ENCODE measurements around the gene ZFR2.

ZFR2 gene

DNA sequence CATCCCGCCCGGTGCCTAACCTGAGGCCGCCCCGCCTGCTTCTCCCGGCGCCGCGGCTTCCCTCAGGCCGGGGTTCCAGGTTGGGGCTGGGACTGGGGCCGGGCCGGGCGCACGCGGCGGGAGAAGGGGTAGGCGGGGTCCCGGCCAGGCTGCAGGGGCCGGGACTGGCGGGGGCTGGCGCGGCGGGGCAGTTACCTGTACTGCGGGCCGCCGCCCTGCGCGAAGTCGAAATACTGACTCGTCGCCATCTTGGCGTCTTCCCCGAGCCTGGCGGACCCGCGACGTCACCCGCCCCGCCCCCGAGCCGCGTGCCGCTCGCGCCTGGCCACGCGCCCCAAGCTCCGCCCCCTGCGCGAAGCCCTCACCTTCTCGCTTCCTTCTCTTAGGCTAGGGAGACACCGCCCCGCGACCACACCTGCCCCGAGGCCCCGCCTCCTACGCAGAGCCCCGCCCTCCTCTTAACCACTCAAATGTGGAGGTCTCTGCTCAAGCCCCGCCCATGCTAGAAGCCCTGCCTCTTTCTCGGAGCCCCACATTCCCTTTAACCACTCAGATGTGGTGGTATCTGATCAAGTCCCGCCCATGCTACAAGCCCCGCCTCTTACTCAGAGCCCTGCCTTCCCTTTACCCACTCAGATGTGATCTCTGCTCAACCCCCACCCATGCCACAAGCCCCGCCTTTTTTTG, at the start of gene ZFR2:
Gene ZFR2, minus strand, starts transcription at position 269 of the 687 bp plus-strand sequence. Its CDS starts 21 bp downstream, at position 248.
- TF ChIP-seq, protein P1, sequence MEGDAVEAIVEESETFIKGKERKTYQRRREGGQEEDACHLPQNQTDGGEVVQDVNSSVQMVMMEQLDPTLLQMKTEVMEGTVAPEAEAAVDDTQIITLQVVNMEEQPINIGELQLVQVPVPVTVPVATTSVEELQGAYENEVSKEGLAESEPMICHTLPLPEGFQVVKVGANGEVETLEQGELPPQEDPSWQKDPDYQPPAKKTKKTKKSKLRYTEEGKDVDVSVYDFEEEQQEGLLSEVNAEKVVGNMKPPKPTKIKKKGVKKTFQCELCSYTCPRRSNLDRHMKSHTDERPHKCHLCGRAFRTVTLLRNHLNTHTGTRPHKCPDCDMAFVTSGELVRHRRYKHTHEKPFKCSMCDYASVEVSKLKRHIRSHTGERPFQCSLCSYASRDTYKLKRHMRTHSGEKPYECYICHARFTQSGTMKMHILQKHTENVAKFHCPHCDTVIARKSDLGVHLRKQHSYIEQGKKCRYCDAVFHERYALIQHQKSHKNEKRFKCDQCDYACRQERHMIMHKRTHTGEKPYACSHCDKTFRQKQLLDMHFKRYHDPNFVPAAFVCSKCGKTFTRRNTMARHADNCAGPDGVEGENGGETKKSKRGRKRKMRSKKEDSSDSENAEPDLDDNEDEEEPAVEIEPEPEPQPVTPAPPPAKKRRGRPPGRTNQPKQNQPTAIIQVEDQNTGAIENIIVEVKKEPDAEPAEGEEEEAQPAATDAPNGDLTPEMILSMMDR (IDR thresholded peaks at IDR 0.05; ENCODE audit: borderline replicate concordance, control extremely low read depth, extremely low read depth, insufficient read depth, missing control alignments): no peak
- DNase-seq (ENCODE audit: low spot score): no peak
- in situ Hi-C loops (cut with MboI; ENCODE audit: low sequenced_read_pairs, unreplicated experiment): no loop called here

GRCh38 chr19:3916033-3916432, 47.2 kb upstream of the ZFR2 start:
- in situ Hi-C loops (cut with MboI; ENCODE audit: low sequenced_read_pairs, unreplicated experiment): no loop called here
- TF ChIP-seq, protein P1 (IDR thresholded peaks at IDR 0.05; ENCODE audit: borderline replicate concordance, control extremely low read depth, extremely low read depth, insufficient read depth, missing control alignments): no peak
- no peak for DNase-seq (ENCODE audit: low spot score)

- TF ChIP-seq, protein P1 (IDR thresholded peaks at IDR 0.05; ENCODE audit: borderline replicate concordance, control extremely low read depth, extremely low read depth, insufficient read depth, missing control alignments): no peak
- in situ Hi-C loops (cut with MboI; ENCODE audit: low sequenced_read_pairs, unreplicated experiment): no loop called here
- DNase-seq (ENCODE audit: low spot score): no peak
Measured at GRCh38 chr19:3914199-3914598, 45.4 kb upstream of the ZFR2 start.

- DNase-seq (ENCODE audit: low spot score): no peak
- TF ChIP-seq, protein P1 (IDR thresholded peaks at IDR 0.05; ENCODE audit: borderline replicate concordance, control extremely low read depth, extremely low read depth, insufficient read depth, missing control alignments): no peak
- in situ Hi-C loops (cut with MboI; ENCODE audit: low sequenced_read_pairs, unreplicated experiment): no loop called here
Measured at GRCh38 chr19:3910105-3910504, 41.3 kb upstream of the ZFR2 start.

DNA sequence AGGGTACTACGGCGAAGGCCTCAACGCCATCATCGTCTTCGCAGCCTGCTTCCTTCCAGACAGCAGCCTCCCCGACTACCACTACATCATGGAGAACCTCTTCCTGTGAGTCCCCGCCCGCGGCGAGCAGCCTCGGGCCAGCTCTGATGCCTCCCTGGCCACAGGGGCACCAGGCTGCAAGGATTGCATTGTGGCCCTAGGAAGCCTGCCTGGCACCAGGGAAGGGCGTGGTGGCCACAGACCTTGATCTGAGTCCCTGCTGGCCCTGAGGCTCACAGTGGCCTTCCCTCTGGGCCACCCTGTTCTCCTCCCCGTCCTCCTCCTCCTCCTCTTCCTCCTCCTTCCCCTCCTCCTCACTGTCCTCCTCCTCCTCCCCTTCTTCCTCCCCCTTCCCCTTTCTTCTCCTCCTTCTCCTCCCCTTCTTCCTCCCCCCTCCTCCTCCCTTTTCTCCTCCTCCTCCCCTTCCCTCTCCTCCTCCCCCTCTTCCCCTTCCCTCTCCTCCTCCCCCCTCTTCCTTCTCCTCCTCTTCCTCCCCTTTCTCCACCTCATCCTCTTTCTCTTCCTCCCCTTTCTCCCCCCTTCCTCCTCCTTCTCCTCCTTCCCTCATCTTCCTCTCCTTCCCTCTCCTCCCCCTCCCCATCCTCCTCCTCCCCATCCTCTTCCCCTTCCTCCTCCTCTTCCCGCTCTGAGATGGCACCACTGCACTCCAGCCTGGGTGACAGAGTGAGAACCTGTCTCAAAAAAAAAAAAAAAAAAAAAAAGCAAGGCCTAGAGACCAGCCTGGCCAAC, 39.6 kb upstream of the ZFR2 start:
- in situ Hi-C loops (cut with MboI; ENCODE audit: low sequenced_read_pairs, unreplicated experiment): no loop called here
- TF ChIP-seq, protein P1 (IDR thresholded peaks at IDR 0.05; ENCODE audit: borderline replicate concordance, control extremely low read depth, extremely low read depth, insufficient read depth, missing control alignments): no peak
- no peak for DNase-seq (ENCODE audit: low spot score)

DNA sequence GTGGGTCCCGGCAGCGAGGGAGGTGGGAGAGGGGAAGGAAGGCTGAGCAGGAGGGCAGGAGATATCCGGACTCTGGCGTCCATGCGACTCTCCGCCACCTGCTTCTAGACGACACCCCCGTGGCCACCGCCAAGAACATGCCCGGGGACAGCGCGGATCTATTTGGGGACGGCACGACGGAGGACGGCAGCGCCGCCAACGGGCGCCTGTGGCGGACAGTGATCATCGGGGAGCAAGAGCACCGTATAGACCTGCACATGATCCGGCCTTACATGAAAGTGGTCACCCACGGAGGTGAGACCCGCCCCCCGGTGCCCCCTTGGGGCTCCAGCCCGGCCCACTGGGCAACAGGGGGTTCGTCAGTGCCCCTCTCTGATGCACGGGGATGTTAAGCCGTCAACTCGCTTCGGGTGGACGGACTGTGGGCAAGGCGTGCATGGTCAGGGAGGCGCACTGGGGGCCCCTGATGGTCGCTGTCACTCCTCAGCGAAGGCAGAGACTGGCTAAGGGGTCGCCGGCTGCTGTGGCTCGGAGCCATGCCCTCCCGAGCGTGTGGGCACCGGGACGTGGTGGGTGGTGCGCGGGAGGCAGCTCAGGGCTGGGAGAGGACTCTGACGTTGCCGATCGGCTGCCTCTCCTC, 38.9 kb upstream of the ZFR2 start:
- TF ChIP-seq, protein P1 (IDR thresholded peaks at IDR 0.05; ENCODE audit: borderline replicate concordance, control extremely low read depth, extremely low read depth, insufficient read depth, missing control alignments): no peak
- DNase-seq (ENCODE audit: low spot score): no peak
- in situ Hi-C loops (cut with MboI; ENCODE audit: low sequenced_read_pairs, unreplicated experiment): no loop called here
